DMS114 treated with DMSO at 0.1 percent for 48 hours (cell line): Measurements from ENCODE around the gene TMEM8B.
"Not testable (repeated sequence)": the region's sequence is repeated elsewhere in the genome, so short reads cannot be mapped to it uniquely, and the experiment has no call there.

Source experiments
- DNase-seq: peaks from one replicate; lab custom pipeline; 2025; ENCODE audit not compliant: unreplicated experiment; lab: John Stamatoyannopoulos, UW

The TMEM8B gene

GRCh38 chr9:35905912-35906679, 77.1 kb downstream of the TMEM8B start, which contains the start of gene HRCT1:
HRCT1 (plus strand) TSS chr9:35906202; CDS start chr9:35906288, 86 bp downstream.
- no peak for DNase-seq

- DNase-seq: no peak
Observed at GRCh38 chr9:35906923-35907699, 78.1 kb downstream of the TMEM8B start.

GRCh38 chr9:35907711-35908503, 78.9 kb downstream of the TMEM8B start:
- no peak for DNase-seq

GRCh38 chr9:35908504-35909125, 79.6 kb downstream of the TMEM8B start:
- DNase-seq: no peak

- no peak for DNase-seq
Observed at GRCh38 chr9:35909274-35909673, 80.2 kb downstream of the TMEM8B start, which contains the start of gene SPAAR. SPAAR (plus strand) TSS chr9:35909490; CDS start chr9:35910464, 974 bp downstream.

GRCh38 chr9:35909687-35910612, 80.9 kb downstream of the TMEM8B start:
- no peak for DNase-seq

GRCh38 chr9:35910613-35911359, 81.8 kb downstream of the TMEM8B start:
- DNase-seq: no peak

- no peak for DNase-seq
Observed at GRCh38 chr9:35911690-35912089, 82.7 kb downstream of the TMEM8B start.

- no peak for DNase-seq
Observed at GRCh38 chr9:35912791-35913400, 83.9 kb downstream of the TMEM8B start.

GRCh38 chr9:35913429-35913828, 84.4 kb downstream of the TMEM8B start:
- DNase-seq: not testable (repeated sequence)

- DNase-seq: no peak
Observed at GRCh38 chr9:35914301-35914807, 85.3 kb downstream of the TMEM8B start.
